ENCODE measurements around the gene S100A9. TPM values are rescaled to one million over a fixed set of nuclear protein-coding genes. Genes with fewer than 3 reads are reported as not detected.

S100A9 gene
- total and polyA plus RNA-seq, 10 donors = 947 to 6,984 (median 2,376) TPM

Small RNAs within 50 kb of the gene (small RNA-seq; reads per million reads assigned to genes)
- gene RNU6-160P (0 reads per million in 4 donors), gene S100A15A (0 to 0.14 (median 0) reads per million in 4 donors)

Other genes with a start within 250 kb of the S100A9 start
- gene SPRR2F, start 244.3 kb upstream of the S100A9 start, total RNA-seq = not detected
- not detected for gene SPRR2F, start 244.3 kb upstream of the S100A9 start, polyA plus RNA-seq
- gene SPRR2G, start 207.0 kb upstream of the S100A9 start, total RNA-seq = not detected
- not detected for gene SPRR2G, start 207.0 kb upstream of the S100A9 start, polyA plus RNA-seq
- not detected for gene LELP1, start 154.4 kb upstream of the S100A9 start, total RNA-seq
- not detected for gene LELP1, start 154.4 kb upstream of the S100A9 start, polyA plus RNA-seq
- not detected for gene PRR9, start 140.3 kb upstream of the S100A9 start, total RNA-seq
- not detected for gene PRR9, start 140.3 kb upstream of the S100A9 start, polyA plus RNA-seq
- not detected for gene LORICRIN, start 98.2 kb upstream of the S100A9 start, total RNA-seq
- gene LORICRIN, start 98.2 kb upstream of the S100A9 start, polyA plus RNA-seq = under 1 TPM; 0.38 to 0.83 (median 0.53) TPM
- gene PGLYRP3, start 44.9 kb upstream of the S100A9 start, total RNA-seq = not detected
- not detected for gene PGLYRP3, start 44.9 kb upstream of the S100A9 start, polyA plus RNA-seq
- not detected for gene PGLYRP4, start 9.0 kb upstream of the S100A9 start, total RNA-seq
- gene PGLYRP4, start 9.0 kb upstream of the S100A9 start, polyA plus RNA-seq = under 1 TPM in 1 of 3 donors, not detected in 2; 0.18 TPM
- gene S100A12, start 17.8 kb downstream of the S100A9 start, total RNA-seq = 1,000 to 10,000 TPM in 1 of 7 donors, 100 to 1,000 TPM in 6; 138 to 1,354 (median 270) TPM
- gene S100A12, start 17.8 kb downstream of the S100A9 start, polyA plus RNA-seq = 100 to 1,000 TPM; 126 to 567 (median 139) TPM
- gene S100A8, start 33.2 kb downstream of the S100A9 start, total RNA-seq = 1,000 to 10,000 TPM in 6 of 7 donors, 100 to 1,000 TPM in 1; 983 to 7,676 (median 1,629) TPM
- 1,000 to 10,000 TPM in 2 of 3 donors, 100 to 1,000 TPM in 1; 756 to 2,335 (median 1,287) TPM for gene S100A8, start 33.2 kb downstream of the S100A9 start, polyA plus RNA-seq
- not detected for gene S100A7A, start 58.7 kb downstream of the S100A9 start, total RNA-seq
- gene S100A7A, start 58.7 kb downstream of the S100A9 start, polyA plus RNA-seq = not detected
- not detected for gene S100A7, start 102.8 kb downstream of the S100A9 start, total RNA-seq
- gene S100A7, start 102.8 kb downstream of the S100A9 start, polyA plus RNA-seq = not detected
- gene S100A6, start 178.1 kb downstream of the S100A9 start, total RNA-seq = 100 to 1,000 TPM; 121 to 403 (median 193) TPM
- 100 to 1,000 TPM; 578 to 779 (median 653) TPM for gene S100A6, start 178.1 kb downstream of the S100A9 start, polyA plus RNA-seq
- gene S100A5, start 183.1 kb downstream of the S100A9 start, total RNA-seq = 1 to 10 TPM in 1 of 7 donors, not detected in 6; 2.8 TPM
- under 1 TPM in 2 of 3 donors, not detected in 1; 0.32 to 0.46 TPM for gene S100A5, start 183.1 kb downstream of the S100A9 start, polyA plus RNA-seq
- gene S100A4, start 188.0 kb downstream of the S100A9 start, total RNA-seq = 100 to 1,000 TPM; 161 to 521 (median 309) TPM
- gene S100A4, start 188.0 kb downstream of the S100A9 start, polyA plus RNA-seq = 100 to 1,000 TPM; 309 to 755 (median 572) TPM
- 1 to 10 TPM in 2 of 7 donors, under 1 TPM in 1, not detected in 4; 0.44 to 1.3 (median 1.0) TPM for gene S100A3, start 191.4 kb downstream of the S100A9 start, total RNA-seq
- gene S100A3, start 191.4 kb downstream of the S100A9 start, polyA plus RNA-seq = 1 to 10 TPM; 1.1 to 2.6 (median 2.2) TPM
- under 1 TPM in 2 of 7 donors, not detected in 5; 0.60 to 0.97 TPM for gene S100A2, start 208.0 kb downstream of the S100A9 start, total RNA-seq
- gene S100A2, start 208.0 kb downstream of the S100A9 start, polyA plus RNA-seq = 1 to 10 TPM in 2 of 3 donors, under 1 TPM in 1; 0.61 to 5.2 (median 2.8) TPM